Measurements from ENCODE around the gene ZNF385A.
A peak's percentile ranks its signal among the peaks of the same experiment; 100 is the strongest.

- TF ChIP-seq, protein P1, sequence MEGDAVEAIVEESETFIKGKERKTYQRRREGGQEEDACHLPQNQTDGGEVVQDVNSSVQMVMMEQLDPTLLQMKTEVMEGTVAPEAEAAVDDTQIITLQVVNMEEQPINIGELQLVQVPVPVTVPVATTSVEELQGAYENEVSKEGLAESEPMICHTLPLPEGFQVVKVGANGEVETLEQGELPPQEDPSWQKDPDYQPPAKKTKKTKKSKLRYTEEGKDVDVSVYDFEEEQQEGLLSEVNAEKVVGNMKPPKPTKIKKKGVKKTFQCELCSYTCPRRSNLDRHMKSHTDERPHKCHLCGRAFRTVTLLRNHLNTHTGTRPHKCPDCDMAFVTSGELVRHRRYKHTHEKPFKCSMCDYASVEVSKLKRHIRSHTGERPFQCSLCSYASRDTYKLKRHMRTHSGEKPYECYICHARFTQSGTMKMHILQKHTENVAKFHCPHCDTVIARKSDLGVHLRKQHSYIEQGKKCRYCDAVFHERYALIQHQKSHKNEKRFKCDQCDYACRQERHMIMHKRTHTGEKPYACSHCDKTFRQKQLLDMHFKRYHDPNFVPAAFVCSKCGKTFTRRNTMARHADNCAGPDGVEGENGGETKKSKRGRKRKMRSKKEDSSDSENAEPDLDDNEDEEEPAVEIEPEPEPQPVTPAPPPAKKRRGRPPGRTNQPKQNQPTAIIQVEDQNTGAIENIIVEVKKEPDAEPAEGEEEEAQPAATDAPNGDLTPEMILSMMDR (conservative IDR thresholded peaks at IDR 0.05; ENCODE audit: low read length) = peak; percentile 66
- TF ChIP-seq EZH2phosphoT487 (IDR thresholded peaks at IDR 0.05; ENCODE audit: borderline replicate concordance, low read depth, low read length) = no peak
Measured at GRCh38 chr12:54390668-54391551, 6.4 kb upstream of the ZNF385A start.

Measured in OCI-LY7 (cell line).